ENCODE measurements around the gene UBE2L3.
A peak's percentile ranks its signal among the peaks of the same experiment; 100 is the strongest.

The UBE2L3 gene

GRCh38 chr22:21657360-21658032 lies 90.0 kb downstream of the UBE2L3 start:
- DNase-seq = peak; percentile 88
- peak; percentile 83 for ATAC-seq (ENCODE audit: insufficient read depth, low read depth)

GRCh38 chr22:21659864-21660525 lies 92.5 kb downstream of the UBE2L3 start:
- Histone ChIP-seq H3K27ac (ENCODE audit: low read length) (no peak overlapping the region), H4K20me1 (ENCODE audit: insufficient read depth, low read length) (no peaks in the 10 kb centered on the region), H3K4me2 (ENCODE audit: insufficient read depth, low read length) (no peak overlapping the region), H3K9ac (ENCODE audit: low read depth, low read length) (no peak overlapping the region), H3K4me3 (ENCODE audit: low read depth in 1 of 2, low read length in 2 of 2) (no peak overlapping the region), H2AFZ (ENCODE audit: low read depth, low read length) (no peak overlapping the region), H3K36me3 (ENCODE audit: insufficient read depth, low read length) (no peaks in the 10 kb centered on the region), H3K9me3 (ENCODE audit: insufficient read depth, low read length, severe bottlenecking) (no peaks in the 10 kb centered on the region), H3K79me2 (ENCODE audit: insufficient read depth, low read length) (peaks cover 9% of the 10 kb centered on the region), H3K4me1 (ENCODE audit: insufficient read depth, low read length) (peaks cover 32% of the 10 kb centered on the region), H3K27me3 (ENCODE audit: insufficient read depth, low read length, poor library complexity) (no peaks in the 10 kb centered on the region)
- ATAC-seq (ENCODE audit: insufficient read depth, low read depth) (no peak), DNase-seq (no peak)
- TF ChIP-seq CTCF (IDR thresholded peaks at IDR 0.05; ENCODE audit: borderline replicate concordance, extremely low read depth, low read length, poor library complexity, severe bottlenecking) (no peak), EZH2 (IDR thresholded peaks at IDR 0.05; ENCODE audit: borderline replicate concordance, low read depth, low read length, severe bottlenecking) (no peak)

More at GRCh38 chr22:21657360-21658032, 90.0 kb downstream of the UBE2L3 start:
- Histone ChIP-seq H4K20me1 (ENCODE audit: insufficient read depth, low read length) (peaks cover 4% of the 10 kb centered on the region; the same call in 1 of the 2 replicates), H3K9ac (ENCODE audit: low read depth, low read length) (peak overlapping the region; percentile 86), H3K79me2 (ENCODE audit: insufficient read depth, low read length) (peaks cover 28% of the 10 kb centered on the region), H3K9me3 (ENCODE audit: insufficient read depth, low read length, severe bottlenecking) (no peaks in the 10 kb centered on the region), H3K4me1 (ENCODE audit: insufficient read depth, low read length) (peaks cover 49% of the 10 kb centered on the region), H3K27ac (ENCODE audit: low read length) (peak overlapping the region; percentile 94), H3K27me3 (ENCODE audit: insufficient read depth, low read length, poor library complexity) (no peaks in the 10 kb centered on the region), H3K4me2 (ENCODE audit: insufficient read depth, low read length) (peak overlapping the region; percentile 99), H3K4me3 (ENCODE audit: low read depth in 1 of 2, low read length in 2 of 2) (peak overlapping the region; percentile 52 to 81; a peak in 3 of 4 replicates), H2AFZ (ENCODE audit: low read depth, low read length) (peak overlapping the region; percentile 87), H3K36me3 (ENCODE audit: insufficient read depth, low read length) (peaks cover 19% of the 10 kb centered on the region)
- peak; percentile 58 for TF ChIP-seq CTCF (IDR thresholded peaks at IDR 0.05; ENCODE audit: borderline replicate concordance, extremely low read depth, low read length, poor library complexity, severe bottlenecking)
- TF ChIP-seq EZH2 (IDR thresholded peaks at IDR 0.05; ENCODE audit: borderline replicate concordance, low read depth, low read length, severe bottlenecking) = no peak

- no peak overlapping the region for H3K27ac ChIP-seq (ENCODE audit: low read length)
- no peak for TF ChIP-seq EZH2 (IDR thresholded peaks at IDR 0.05; ENCODE audit: borderline replicate concordance, low read depth, low read length, severe bottlenecking)
- TF ChIP-seq CTCF (IDR thresholded peaks at IDR 0.05; ENCODE audit: borderline replicate concordance, extremely low read depth, low read length, poor library complexity, severe bottlenecking) = no peak
- no peaks in the 10 kb centered on the region for H4K20me1 ChIP-seq (ENCODE audit: insufficient read depth, low read length)
- DNase-seq = no peak
- H3K9ac ChIP-seq (ENCODE audit: low read depth, low read length) = no peak overlapping the region
- peaks cover 14% of the 10 kb centered on the region for H3K79me2 ChIP-seq (ENCODE audit: insufficient read depth, low read length)
- no peaks in the 10 kb centered on the region for H3K27me3 ChIP-seq (ENCODE audit: insufficient read depth, low read length, poor library complexity)
- no peak overlapping the region for H3K4me3 ChIP-seq (ENCODE audit: low read depth in 1 of 2, low read length in 2 of 2)
- H3K36me3 ChIP-seq (ENCODE audit: insufficient read depth, low read length) = no peaks in the 10 kb centered on the region
- no peak overlapping the region for H3K4me2 ChIP-seq (ENCODE audit: insufficient read depth, low read length)
- peaks cover 36% of the 10 kb centered on the region for H3K4me1 ChIP-seq (ENCODE audit: insufficient read depth, low read length)
- H2AFZ ChIP-seq (ENCODE audit: low read depth, low read length) = no peak overlapping the region
- ATAC-seq (ENCODE audit: insufficient read depth, low read depth) = no peak
- no peaks in the 10 kb centered on the region for H3K9me3 ChIP-seq (ENCODE audit: insufficient read depth, low read length, severe bottlenecking)
Measured at GRCh38 chr22:21660904-21661303, 93.4 kb downstream of the UBE2L3 start.
